IPS-20b (cell line): ENCODE data around the gene SYTL5.
"Not testable (repeated sequence)": the region's sequence is repeated elsewhere in the genome, so short reads cannot be mapped to it uniquely, and the experiment has no call there.

Source experiments
- H3K27ac ChIP-seq: one replicate; pipeline ENCODE4 v1.5.1; 2013; ENCODE audit warnings: low read length
- H3K27me3 ChIP-seq: 2 replicates; pipeline ENCODE4 v1.6.1; 2013; ENCODE audit warnings: mild to moderate bottlenecking, low read length, inconsistent platforms; ENCODE audit not compliant: insufficient read depth
- H3K36me3 ChIP-seq: 2 replicates; pipeline ENCODE4 v1.6.1; 2013; ENCODE audit warnings: low read depth, mild to moderate bottlenecking, inconsistent platforms, low read length, moderate library complexity; ENCODE audit not compliant: insufficient read depth
- H3K4me1 ChIP-seq: 2 replicates; pipeline ENCODE4 v1.6.1; 2013; ENCODE audit warnings: mild to moderate bottlenecking, control low read depth, inconsistent platforms, low read length, moderate library complexity; ENCODE audit not compliant: insufficient read depth
- H3K4me3 ChIP-seq: 2 replicates; pipeline ENCODE4 v1.5.1; 2013; ENCODE audit warnings: mild to moderate bottlenecking, low read length, inconsistent platforms
- H3K9ac ChIP-seq: 2 replicates; pipeline ENCODE4 v1.6.1; 2013; ENCODE audit warnings: low read depth, mild to moderate bottlenecking, inconsistent platforms, low read length, moderate library complexity
- H3K9me3 ChIP-seq: 2 replicates; pipeline ENCODE4 v1.6.1; 2013; ENCODE audit warnings: mild to moderate bottlenecking, low read depth, low read length, inconsistent platforms; ENCODE audit not compliant: insufficient read depth

The SYTL5 gene

GRCh38 chrX:38006291-38006690, at the start of gene SYTL5:
SYTL5 (plus strand) TSS chrX:38006553; CDS start chrX:38033890, 27,337 bp downstream.
- Histone ChIP-seq H3K9ac (no peak within 1 kb of the TSS), H3K27ac (no peak within 1 kb of the TSS), H3K36me3 (no peaks in the 10 kb centered on the region), H3K4me3 (no peak within 1 kb of the TSS), H3K27me3 (no peaks in the 10 kb centered on the region), H3K4me1 (no peaks in the 10 kb centered on the region), H3K9me3 (no peaks in the 10 kb centered on the region)

GRCh38 chrX:37958525-37959211, 47.7 kb upstream of the SYTL5 start:
- Histone ChIP-seq H3K4me3 (no peak overlapping the region), H3K27ac (no peak overlapping the region), H3K36me3 (no peaks in the 10 kb centered on the region), H3K9me3 (no peaks in the 10 kb centered on the region), H3K27me3 (no peaks in the 10 kb centered on the region), H3K4me1 (no peaks in the 10 kb centered on the region), H3K9ac (no peak overlapping the region)

- no peak overlapping the region for H3K4me3 ChIP-seq
- H3K9ac ChIP-seq = no peak overlapping the region
- H3K27me3 ChIP-seq = no peaks in the 10 kb centered on the region
- H3K36me3 ChIP-seq = no peaks in the 10 kb centered on the region
- H3K9me3 ChIP-seq = no peaks in the 10 kb centered on the region
- H3K27ac ChIP-seq = no peak overlapping the region
- no peaks in the 10 kb centered on the region for H3K4me1 ChIP-seq
Measured at GRCh38 chrX:37959212-37960021, 46.9 kb upstream of the SYTL5 start.

GRCh38 chrX:37961118-37961517, 45.2 kb upstream of the SYTL5 start:
- Histone ChIP-seq H3K4me3 (no peak overlapping the region), H3K27ac (no peak overlapping the region), H3K9ac (no peak overlapping the region), H3K9me3 (no peaks in the 10 kb centered on the region), H3K4me1 (no peaks in the 10 kb centered on the region), H3K27me3 (no peaks in the 10 kb centered on the region), H3K36me3 (no peaks in the 10 kb centered on the region)

GRCh38 chrX:37967714-37968113, 38.6 kb upstream of the SYTL5 start:
- Histone ChIP-seq H3K27ac (no peak overlapping the region), H3K36me3 (no peaks in the 10 kb centered on the region), H3K4me3 (no peak overlapping the region), H3K27me3 (no peaks in the 10 kb centered on the region), H3K9ac (no peak overlapping the region), H3K4me1 (no peaks in the 10 kb centered on the region), H3K9me3 (no peaks in the 10 kb centered on the region)

- Histone ChIP-seq H3K9ac (no peak overlapping the region), H3K27ac (no peak overlapping the region), H3K9me3 (no peaks in the 10 kb centered on the region), H3K4me3 (no peak overlapping the region), H3K36me3 (no peaks in the 10 kb centered on the region), H3K27me3 (no peaks in the 10 kb centered on the region), H3K4me1 (no peaks in the 10 kb centered on the region)
Measured at GRCh38 chrX:37975421-37975820, 30.9 kb upstream of the SYTL5 start.

- no peaks in the 10 kb centered on the region for H3K9me3 ChIP-seq
- H3K36me3 ChIP-seq = no peaks in the 10 kb centered on the region
- H3K9ac ChIP-seq = no peak overlapping the region
- H3K4me3 ChIP-seq = no peak overlapping the region
- H3K4me1 ChIP-seq = no peaks in the 10 kb centered on the region
- H3K27me3 ChIP-seq = no peaks in the 10 kb centered on the region
- no peak overlapping the region for H3K27ac ChIP-seq
Measured at GRCh38 chrX:37976153-37976552, 30.2 kb upstream of the SYTL5 start.

GRCh38 chrX:37984880-37985279, 21.5 kb upstream of the SYTL5 start:
- no peak overlapping the region for H3K9ac ChIP-seq
- no peak overlapping the region for H3K27ac ChIP-seq
- H3K36me3 ChIP-seq = no peaks in the 10 kb centered on the region
- no peaks in the 10 kb centered on the region for H3K9me3 ChIP-seq
- no peaks in the 10 kb centered on the region for H3K4me1 ChIP-seq
- no peaks in the 10 kb centered on the region for H3K27me3 ChIP-seq
- no peak overlapping the region for H3K4me3 ChIP-seq

- Histone ChIP-seq H3K4me1 (no peaks in the 10 kb centered on the region), H3K27me3 (no peaks in the 10 kb centered on the region), H3K27ac (no peak overlapping the region), H3K9ac (no peak overlapping the region), H3K4me3 (no peak overlapping the region), H3K9me3 (no peaks in the 10 kb centered on the region), H3K36me3 (no peaks in the 10 kb centered on the region)
Measured at GRCh38 chrX:37986893-37987292, 19.5 kb upstream of the SYTL5 start.

- H3K4me3 ChIP-seq = no peak overlapping the region
- H3K27me3 ChIP-seq = no peaks in the 10 kb centered on the region
- no peak overlapping the region for H3K9ac ChIP-seq
- H3K4me1 ChIP-seq = no peaks in the 10 kb centered on the region
- no peaks in the 10 kb centered on the region for H3K9me3 ChIP-seq
- H3K36me3 ChIP-seq = no peaks in the 10 kb centered on the region
- H3K27ac ChIP-seq = no peak overlapping the region
Measured at GRCh38 chrX:37989304-37989703, 17.0 kb upstream of the SYTL5 start.

GRCh38 chrX:37991303-37991702, 15.1 kb upstream of the SYTL5 start:
- not testable (repeated sequence) for H3K27me3 ChIP-seq, H3K27ac ChIP-seq, H3K9ac ChIP-seq, H3K9me3 ChIP-seq, H3K36me3 ChIP-seq, H3K4me3 ChIP-seq, H3K4me1 ChIP-seq

GRCh38 chrX:37993176-37993575, 13.2 kb upstream of the SYTL5 start:
- H3K4me1 ChIP-seq = no peaks in the 10 kb centered on the region
- no peaks in the 10 kb centered on the region for H3K9me3 ChIP-seq
- no peaks in the 10 kb centered on the region for H3K36me3 ChIP-seq
- H3K27ac ChIP-seq = no peak overlapping the region
- H3K4me3 ChIP-seq = no peak overlapping the region
- no peaks in the 10 kb centered on the region for H3K27me3 ChIP-seq
- H3K9ac ChIP-seq = no peak overlapping the region
